Measurements from ENCODE around the gene PTPN14. TPM values are rescaled to one million over a fixed set of nuclear protein-coding genes. Genes with fewer than 3 reads are reported as not detected.

PTPN14 gene
- total and polyA plus RNA-seq, 5 donors = 4.7 to 35.1 (median 17.7) TPM

DNA sequence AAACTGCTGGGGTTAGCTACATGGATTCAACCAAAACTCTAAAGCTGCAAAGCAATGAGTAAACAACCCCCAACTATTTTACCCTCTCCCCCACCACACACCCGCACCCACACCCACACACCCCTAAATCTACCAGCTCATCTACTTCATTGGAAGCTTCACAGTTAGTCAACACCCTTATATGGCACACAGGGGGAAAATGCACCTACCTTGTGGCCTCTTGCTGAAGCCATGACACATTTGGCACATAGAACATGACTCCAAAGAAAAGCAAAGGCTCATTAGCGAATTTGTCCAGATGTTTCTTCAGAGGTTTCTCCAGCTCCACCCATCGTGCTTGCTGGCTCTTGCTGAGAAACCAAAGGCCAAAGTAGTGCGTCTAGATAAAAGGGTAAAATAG, 99.8 kb downstream of the PTPN14 start:
- no peak for ATAC-seq
- intact Hi-C loops (cut with DNase I) = no loop called here
- H3K9me3 ChIP-seq (ENCODE audit: control insufficient read depth, low read length) = no peaks in the 10 kb centered on the region
- no peak overlapping the region for H3K4me3 ChIP-seq (ENCODE audit: low read length)
- no peaks in the 10 kb centered on the region for H3K27me3 ChIP-seq (ENCODE audit: control insufficient read depth, insufficient read depth)
- WGBS = 77% methylated on average over 4 of the region's 4 CpGs
- peaks cover 2% of the 10 kb centered on the region for H3K4me1 ChIP-seq (ENCODE audit: control insufficient read depth, insufficient read depth, low read length)
- no peak overlapping the region for H3K27ac ChIP-seq (ENCODE audit: low read length)
- no peak for DNase-seq

DNA sequence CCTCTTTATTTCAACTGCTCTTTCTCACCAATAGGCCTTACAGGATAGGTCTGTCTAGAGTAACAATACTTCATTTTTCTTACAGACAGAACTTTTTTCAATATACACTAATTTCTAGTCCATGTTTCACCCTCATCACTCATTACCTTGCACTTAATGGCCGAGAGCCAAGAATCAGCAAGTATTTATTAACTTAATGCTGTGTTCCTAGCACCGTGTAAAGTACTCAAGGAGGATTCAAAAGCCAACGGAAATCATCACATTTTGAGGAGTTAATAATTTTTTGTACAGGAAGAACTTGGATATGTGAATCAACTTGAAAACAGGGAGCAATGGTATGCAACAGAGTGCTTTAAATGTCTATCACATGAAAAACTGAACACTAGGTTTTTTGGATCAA, 102.0 kb downstream of the PTPN14 start:
- Histone ChIP-seq H3K27me3 (ENCODE audit: control insufficient read depth, insufficient read depth) (no peaks in the 10 kb centered on the region), H3K27ac (ENCODE audit: low read length) (no peak overlapping the region), H3K4me1 (ENCODE audit: control insufficient read depth, insufficient read depth, low read length) (peaks cover 7% of the 10 kb centered on the region), H3K9me3 (ENCODE audit: control insufficient read depth, low read length) (no peaks in the 10 kb centered on the region), H3K4me3 (ENCODE audit: low read length) (no peak overlapping the region)
- WGBS = 96% methylated on average over 3 of the region's 3 CpGs
- ATAC-seq (no peak), DNase-seq (no peak)
- intact Hi-C loops (cut with DNase I) = no loop called here

DNA sequence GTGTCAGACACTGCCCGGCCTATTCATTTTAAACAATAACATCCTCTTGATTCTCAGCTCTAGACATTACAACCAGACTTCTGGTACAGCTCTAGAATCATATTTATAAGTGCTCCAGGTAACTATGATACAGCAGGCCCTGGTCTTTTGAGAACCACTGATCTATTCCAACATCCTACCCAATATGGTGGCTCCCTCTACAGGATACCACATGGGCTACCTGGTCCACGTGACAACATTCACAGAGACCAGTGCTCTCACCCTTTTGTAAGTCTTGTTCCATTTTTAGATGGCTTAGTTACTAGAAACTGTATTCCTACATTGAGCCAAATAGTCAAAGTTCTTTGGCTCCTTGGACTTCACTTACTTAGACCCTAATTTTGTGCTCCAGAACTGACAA, 102.9 kb downstream of the PTPN14 start:
- Histone ChIP-seq H3K4me3 (ENCODE audit: low read length) (no peak overlapping the region), H3K9me3 (ENCODE audit: control insufficient read depth, low read length) (no peaks in the 10 kb centered on the region), H3K4me1 (ENCODE audit: control insufficient read depth, insufficient read depth, low read length) (peaks cover 7% of the 10 kb centered on the region), H3K27me3 (ENCODE audit: control insufficient read depth, insufficient read depth) (no peaks in the 10 kb centered on the region), H3K27ac (ENCODE audit: low read length) (no peak overlapping the region)
- 99% methylated on average over 2 of the region's 2 CpGs for WGBS
- ATAC-seq (no peak), DNase-seq (no peak)
- intact Hi-C loops (cut with DNase I) = no loop called here

DNA sequence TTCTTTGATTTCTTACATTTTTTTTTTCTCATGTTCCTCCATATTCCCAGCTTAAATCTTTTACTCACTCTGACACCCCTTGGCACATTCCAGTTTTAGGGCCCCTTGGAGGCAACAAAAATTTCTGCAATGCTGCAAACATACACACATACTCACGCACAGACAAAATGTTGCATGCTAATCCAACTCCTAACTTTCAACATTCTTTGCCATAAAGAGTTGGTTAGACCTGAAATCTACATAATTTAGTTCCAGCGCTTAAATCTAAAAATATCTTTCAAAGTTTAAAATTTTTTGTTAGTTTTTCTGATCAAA, 103.9 kb downstream of the PTPN14 start:
- Histone ChIP-seq H3K27ac (ENCODE audit: low read length) (no peak overlapping the region), H3K9me3 (ENCODE audit: control insufficient read depth, low read length) (no peaks in the 10 kb centered on the region), H3K4me3 (ENCODE audit: low read length) (no peak overlapping the region), H3K4me1 (ENCODE audit: control insufficient read depth, insufficient read depth, low read length) (peaks cover 7% of the 10 kb centered on the region), H3K27me3 (ENCODE audit: control insufficient read depth, insufficient read depth) (no peaks in the 10 kb centered on the region)
- ATAC-seq (no peak), DNase-seq (no peak)
- 92% methylated on average over 2 of the region's 2 CpGs for WGBS
- intact Hi-C loops (cut with DNase I) = no loop called here

DNA sequence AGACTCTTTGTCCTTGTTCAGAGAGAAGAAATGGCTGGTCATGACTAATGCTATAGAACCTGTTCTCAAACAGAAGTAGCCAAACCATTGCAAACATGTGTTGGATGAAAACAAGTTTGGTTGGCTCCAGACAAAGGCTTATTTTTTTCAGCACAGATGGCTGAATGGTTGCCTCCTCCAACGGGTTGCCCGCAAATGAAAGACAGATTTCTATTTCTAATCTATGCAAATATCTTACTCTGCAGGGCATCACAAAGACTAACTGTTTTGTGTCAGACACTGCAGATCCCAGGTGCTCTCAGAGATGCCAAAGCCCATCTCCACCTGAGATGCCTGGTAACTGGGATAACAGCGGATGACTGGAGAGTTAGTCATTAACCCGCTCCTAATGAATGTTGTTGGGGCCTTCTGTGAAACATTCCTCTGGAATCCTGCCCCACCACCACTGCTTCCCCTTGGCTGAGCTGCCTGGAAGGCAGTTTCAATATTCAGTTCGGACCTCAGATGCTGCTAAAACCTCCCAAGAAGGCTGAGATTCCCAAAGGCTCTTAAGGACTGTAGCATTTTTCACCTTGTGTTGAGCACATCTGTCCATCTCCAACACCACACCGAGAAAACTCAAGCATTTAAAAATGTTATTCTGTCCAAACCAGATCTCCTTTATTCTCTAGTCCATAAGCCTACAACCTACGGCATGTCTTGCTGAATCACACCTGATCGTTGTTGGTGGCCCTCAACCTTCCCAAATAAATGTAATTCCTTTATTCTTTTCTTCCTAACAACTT, 104.4 kb downstream of the PTPN14 start:
- 79% methylated on average over 8 of the region's 8 CpGs for WGBS
- H3K27me3 ChIP-seq (ENCODE audit: control insufficient read depth, insufficient read depth) = no peaks in the 10 kb centered on the region
- no peak overlapping the region for H3K4me3 ChIP-seq (ENCODE audit: low read length)
- no peak overlapping the region for H3K27ac ChIP-seq (ENCODE audit: low read length)
- intact Hi-C loops (cut with DNase I) = no loop called here
- ATAC-seq = peak in 1 of 2 donors; percentile 24
- H3K9me3 ChIP-seq (ENCODE audit: control insufficient read depth, low read length) = no peaks in the 10 kb centered on the region
- peaks cover 7% of the 10 kb centered on the region for H3K4me1 ChIP-seq (ENCODE audit: control insufficient read depth, insufficient read depth, low read length)
- DNase-seq = no peak

DNA sequence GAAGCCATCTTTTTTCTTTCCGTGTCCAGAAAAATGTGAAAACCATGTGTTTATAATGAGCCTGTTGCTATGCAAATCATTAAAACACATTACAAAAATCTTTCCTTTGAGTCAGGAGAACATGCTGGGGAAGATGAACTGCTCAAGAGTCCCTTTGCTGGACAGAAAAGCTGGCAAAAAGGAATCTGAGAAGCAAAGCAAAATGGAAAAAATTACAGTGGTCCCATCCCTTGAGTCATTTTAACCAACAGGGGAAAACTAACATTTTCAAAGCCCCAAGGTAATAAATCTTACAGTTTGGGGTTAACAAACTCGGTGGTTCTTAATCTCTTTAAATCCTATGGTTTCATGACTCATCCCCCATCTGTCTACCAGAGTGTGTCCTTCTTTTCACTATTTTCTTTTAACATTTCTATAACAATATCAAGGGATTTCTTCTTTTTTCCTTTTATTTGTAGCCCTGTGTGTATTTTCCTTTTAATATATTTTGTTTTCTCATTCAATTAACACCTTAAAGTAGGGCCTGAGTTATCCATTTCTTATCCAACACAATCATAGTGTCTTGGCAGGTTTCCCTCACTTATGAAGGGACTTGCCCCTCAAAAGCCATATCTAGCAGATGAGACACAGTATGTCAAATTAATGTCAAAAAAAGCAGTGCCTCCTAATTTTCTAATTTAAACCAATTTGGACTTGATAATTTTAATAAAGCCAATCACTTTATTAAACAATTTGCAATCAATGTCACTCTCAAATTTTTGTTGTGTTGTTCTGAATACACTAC, 105.4 kb downstream of the PTPN14 start:
- DNase-seq (no peak), ATAC-seq (no peak)
- intact Hi-C loops (cut with DNase I) = no loop called here
- no peaks in the 10 kb centered on the region for H3K27me3 ChIP-seq (ENCODE audit: control insufficient read depth, insufficient read depth)
- no peak overlapping the region for H3K27ac ChIP-seq (ENCODE audit: low read length)
- H3K9me3 ChIP-seq (ENCODE audit: control insufficient read depth, low read length) = no peaks in the 10 kb centered on the region
- no peak overlapping the region for H3K4me3 ChIP-seq (ENCODE audit: low read length)
- peaks cover 7% of the 10 kb centered on the region for H3K4me1 ChIP-seq (ENCODE audit: control insufficient read depth, insufficient read depth, low read length)
- WGBS = 47% methylated on average over 2 of the region's 2 CpGs

DNA sequence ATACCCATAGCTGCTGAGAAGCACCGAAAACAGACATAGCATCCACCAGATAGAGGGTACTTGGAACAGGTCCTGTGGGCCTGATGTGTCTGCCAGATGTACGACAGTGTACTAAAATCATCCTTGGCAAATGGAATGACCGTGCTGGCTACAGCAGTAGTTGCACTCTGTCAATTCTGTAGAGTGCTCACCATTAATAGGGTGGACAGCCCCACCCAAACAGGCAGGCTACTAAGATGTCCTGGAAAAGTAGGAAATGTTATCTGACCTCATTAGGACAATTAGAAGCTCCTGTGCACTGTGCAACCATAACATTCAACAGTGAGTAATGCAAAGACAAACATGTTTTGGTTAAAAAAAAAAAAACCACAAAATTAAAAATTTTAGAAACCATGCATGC, 106.2 kb downstream of the PTPN14 start:
- Histone ChIP-seq H3K27me3 (ENCODE audit: control insufficient read depth, insufficient read depth) (no peaks in the 10 kb centered on the region), H3K27ac (ENCODE audit: low read length) (no peak overlapping the region), H3K9me3 (ENCODE audit: control insufficient read depth, low read length) (no peaks in the 10 kb centered on the region), H3K4me1 (ENCODE audit: control insufficient read depth, insufficient read depth, low read length) (peaks cover 7% of the 10 kb centered on the region), H3K4me3 (ENCODE audit: low read length) (no peak overlapping the region)
- no peak for DNase-seq
- intact Hi-C loops (cut with DNase I) = no loop called here
- peak; percentile 50 to 66 for ATAC-seq
- WGBS = 50% methylated on average over 3 of the region's 3 CpGs

DNA sequence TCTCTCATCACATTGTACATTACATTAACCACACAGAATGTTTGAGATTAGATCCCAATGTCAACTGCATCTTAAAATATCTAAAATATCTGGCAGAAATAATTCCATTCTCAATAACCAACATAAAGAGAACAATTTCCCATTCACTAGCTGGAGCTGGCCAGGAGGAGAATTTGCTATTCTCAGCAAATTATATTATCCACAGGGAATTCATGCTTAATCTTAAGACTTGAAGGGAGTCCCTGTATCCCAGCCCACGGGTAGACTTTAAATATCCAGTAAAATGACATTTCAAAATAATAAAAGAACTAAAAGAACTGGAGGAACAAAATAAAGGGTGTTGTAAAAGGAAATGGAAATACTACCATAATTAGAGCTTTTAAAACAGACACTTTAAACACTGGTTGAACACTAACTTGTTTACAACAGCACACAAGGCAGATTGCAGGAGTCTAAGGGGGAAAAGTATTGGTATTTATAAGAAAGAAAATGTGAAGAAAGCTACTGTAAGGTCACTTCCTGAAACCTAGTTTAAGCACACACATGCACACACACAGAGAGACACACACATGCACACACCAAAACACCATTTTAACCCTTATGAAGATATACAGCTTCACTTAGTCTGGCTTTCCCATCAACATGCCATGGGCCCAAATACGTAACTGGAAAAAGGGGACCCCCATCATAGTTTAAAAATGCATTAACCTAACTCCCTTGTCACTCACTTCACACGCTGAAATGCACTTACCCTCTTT, 107.0 kb downstream of the PTPN14 start:
- intact Hi-C loops (cut with DNase I) = no loop called here
- no peaks in the 10 kb centered on the region for H3K9me3 ChIP-seq (ENCODE audit: control insufficient read depth, low read length)
- 62% methylated on average over 3 of the region's 3 CpGs for WGBS
- no peak overlapping the region for H3K27ac ChIP-seq (ENCODE audit: low read length)
- no peak overlapping the region for H3K4me3 ChIP-seq (ENCODE audit: low read length)
- ATAC-seq (no peak), DNase-seq (no peak)
- H3K27me3 ChIP-seq (ENCODE audit: control insufficient read depth, insufficient read depth) = no peaks in the 10 kb centered on the region
- peaks cover 7% of the 10 kb centered on the region for H3K4me1 ChIP-seq (ENCODE audit: control insufficient read depth, insufficient read depth, low read length)

DNA sequence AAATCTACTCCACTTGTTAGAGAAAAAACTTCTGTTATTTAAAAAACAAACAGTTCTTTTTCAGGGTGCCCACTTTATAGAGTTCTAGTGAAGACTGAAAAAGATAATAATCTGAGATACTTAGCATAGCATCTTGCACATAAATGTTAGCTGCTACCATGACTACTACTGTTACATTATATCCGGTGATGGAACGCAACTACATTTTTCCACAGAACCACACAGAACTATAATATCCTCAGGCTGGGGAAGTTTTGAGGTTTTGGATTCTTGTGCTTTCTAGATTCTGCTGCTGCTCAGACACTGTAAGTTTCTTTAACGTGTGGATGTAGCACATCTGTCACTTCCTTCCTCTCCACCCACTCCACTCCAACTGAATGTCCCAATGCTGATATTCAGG, 110.3 kb downstream of the PTPN14 start:
- Histone ChIP-seq H3K4me3 (ENCODE audit: low read length) (no peak overlapping the region), H3K27me3 (ENCODE audit: control insufficient read depth, insufficient read depth) (no peaks in the 10 kb centered on the region), H3K27ac (ENCODE audit: low read length) (no peak overlapping the region), H3K9me3 (ENCODE audit: control insufficient read depth, low read length) (no peaks in the 10 kb centered on the region), H3K4me1 (ENCODE audit: control insufficient read depth, insufficient read depth, low read length) (peaks cover 10% of the 10 kb centered on the region)
- DNase-seq (no peak), ATAC-seq (no peak)
- intact Hi-C loops (cut with DNase I) = no loop called here
- WGBS = 53% methylated on average over 3 of the region's 3 CpGs

DNA sequence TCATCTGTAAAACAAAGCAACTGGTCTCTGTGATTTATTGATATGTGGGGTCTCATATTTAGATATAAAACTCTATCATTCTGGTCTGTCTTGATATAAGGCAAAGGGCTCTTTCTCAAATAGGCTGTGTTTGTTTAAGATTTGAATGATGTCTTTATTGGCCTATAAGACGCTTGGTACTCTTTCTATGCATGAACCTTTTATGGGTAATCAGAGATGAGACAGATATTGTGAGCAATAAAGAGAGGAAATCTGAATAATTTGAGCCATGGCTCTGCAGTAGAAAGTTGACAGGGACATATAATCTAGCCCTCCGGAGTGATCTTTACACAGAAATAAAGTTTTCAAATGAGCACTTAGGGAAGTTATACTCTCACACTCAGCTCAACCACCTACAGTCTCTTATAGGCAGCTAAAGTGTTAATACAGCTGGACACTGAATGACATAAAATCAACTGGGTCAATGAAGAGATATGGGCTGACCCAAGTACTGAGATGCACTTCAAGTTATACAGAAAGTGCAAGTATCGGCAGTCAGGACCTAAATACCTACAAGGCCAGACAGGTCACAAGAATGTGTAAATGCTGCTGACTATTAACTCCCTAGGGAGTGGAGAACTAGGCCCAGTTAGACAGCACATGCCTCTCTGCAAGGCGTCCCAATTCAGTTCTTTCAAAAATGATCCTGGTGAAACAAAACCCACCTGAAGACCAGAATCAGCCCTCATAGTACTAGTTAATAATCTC, 111.0 kb downstream of the PTPN14 start:
- H3K4me1 ChIP-seq (ENCODE audit: control insufficient read depth, insufficient read depth, low read length) = peaks cover 10% of the 10 kb centered on the region
- no peak for DNase-seq
- H3K27me3 ChIP-seq (ENCODE audit: control insufficient read depth, insufficient read depth) = no peaks in the 10 kb centered on the region
- H3K9me3 ChIP-seq (ENCODE audit: control insufficient read depth, low read length) = no peaks in the 10 kb centered on the region
- no peak overlapping the region for H3K4me3 ChIP-seq (ENCODE audit: low read length)
- no peak for ATAC-seq
- 74% methylated on average over 4 of the region's 4 CpGs for WGBS
- intact Hi-C loops (cut with DNase I) = no loop called here
- H3K27ac ChIP-seq (ENCODE audit: low read length) = peak overlapping the region; percentile 27
